Psoas muscle (tissue), 8 donors: Measurements from ENCODE around the gene DOCK1. TPM values are rescaled to one million over a fixed set of nuclear protein-coding genes. Genes with fewer than 3 reads are reported as not detected.

ENCODE experiments used
- ATAC-seq, 4 donors: fragments of 200-7000 bp; cut with Tn5 transposase; one replicate each; pipeline ENCODE4 v1.9.1; 2020; ENCODE audit warnings: moderate library complexity in 3 of 4, mild to moderate bottlenecking in 2 of 4
- DNase-seq, 2 donors: peaks; one replicate each; pipeline ENCODE4 v3.0.0-alpha.2; 2020
- H3K27ac ChIP-seq: fragments of 200-600 bp; one replicate; pipeline ENCODE4 v1.8.0; 2022
- H3K27me3 ChIP-seq, 3 donors: fragments of 200-600 bp in 1 of 3; one replicate each; pipeline versions ENCODE4 v1.6.1 to v1.8.0; 2013 to 2022; ENCODE audit warnings: low read length in 2 of 3, mild to moderate bottlenecking in 2 of 3, moderate library complexity in 1 of 3; ENCODE audit not compliant: insufficient read depth in 3 of 3
- H3K36me3 ChIP-seq, 2 donors: fragments of 200-600 bp in 1 of 2; one replicate each; pipeline versions ENCODE4 v1.6.1 to v1.8.0; 2013 to 2022; ENCODE audit warnings: low read depth in 1 of 2, mild to moderate bottlenecking in 1 of 2, moderate library complexity in 1 of 2; ENCODE audit not compliant: insufficient read depth in 1 of 2
- H3K4me1 ChIP-seq: fragments of 200-600 bp; one replicate; pipeline ENCODE4 v1.8.0; 2022
- H3K4me3 ChIP-seq: fragments of 200-600 bp; one replicate; pipeline ENCODE4 v1.8.0; 2022; ENCODE audit warnings: mild to moderate bottlenecking
- H3K9me3 ChIP-seq: fragments of 200-600 bp; one replicate; pipeline ENCODE4 v1.8.0; 2022
- CTCF ChIP-seq: fragments of 200-600 bp; IDR thresholded peaks from one replicate; pipeline ENCODE4 v1.8.0; 2022; ENCODE audit warnings: antibody characterized with exemption
- WGBS, 3 donors: extraction: QIAGEN DNeasy Blood & Tissue Kit; methylation state at CpG; one replicate each; pipeline versions ENCODE4 v1.1.6 to v1.1.7; 2013; 5-methylcytosine and 5-hydroxymethylcytosine counted together
- intact Hi-C, 2 donors: fragments of 100-400 bp; cut with DNase I; formaldehyde crosslinking; loops; one replicate each; pipeline versions ENCODE4 v1.11.0 to v1.14.2; 2022
- polyA plus RNA-seq, 3 donors: library from polyadenylated mRNA; stranded (reverse); fragments of 200-250 nt; gene quantifications; one replicate each; pipeline ENCODE4 v1.2.3, GENCODE V29; 2013
- total RNA-seq, 4 donors: library from RNA; stranded (reverse); fragmentation: NEBNext Ultra II Directional in 2 of 4; extraction: Animal tissue kit (Norgen Biotek cat#: 25700) in 2 of 4; gene quantifications; one replicate each; pipeline versions ENCODE4 v1.2.1 to v1.2.4, GENCODE V29; 2021 to 2023
- donor health status: healthy with polysubstance abuse.
- donor health status: DM: no; HTN: no; CAD: no; lungs with moderate emphysema.
- donor health status: Bipolar disorder and iron deficiency.
- donor health status: healthy.
- donor health status: DM: yes; HTN: yes; CAD: no.
- donor health status: DM: no; HTN: no; CAD: no.
- donor health status: DM: no; HTN: no; CAD: no.
- donor health status: DM: yes; HTN: yes; CAD: no.

The DOCK1 gene
- total and polyA plus RNA-seq, 7 donors, result 2.1 to 11.3 (median 5.4) TPM

GRCh38 chr10:127243490-127244272 is 338.5 kb downstream of the DOCK1 start:
- 43 to 76% (median 43%) methylated on average over 4 of the region's 4 CpGs for WGBS, 3 donors
- intact Hi-C loops, result no loop called here
- Histone ChIP-seq H3K27ac (no peak overlapping the region), H3K9me3 (no peaks in the 10 kb centered on the region), H3K36me3 (no peaks in the 10 kb centered on the region), H3K4me3 (no peak overlapping the region), H3K27me3 (no peaks in the 10 kb centered on the region), H3K4me1 (no peaks in the 10 kb centered on the region)
- DNase-seq, result no peak
- ATAC-seq, result no peak
- no peak for TF ChIP-seq CTCF

GRCh38 chr10:127245456-127245855 is 340.2 kb downstream of the DOCK1 start:
- no peak for TF ChIP-seq CTCF
- intact Hi-C loops, result no loop called here
- Histone ChIP-seq H3K27ac (no peak overlapping the region), H3K36me3 (no peaks in the 10 kb centered on the region), H3K9me3 (no peaks in the 10 kb centered on the region), H3K4me1 (no peaks in the 10 kb centered on the region), H3K4me3 (no peak overlapping the region), H3K27me3 (no peaks in the 10 kb centered on the region)
- 78 to 88% (median 79%) methylated on average over 10 of the region's 10 CpGs for WGBS, 3 donors
- no peak for DNase-seq
- no peak for ATAC-seq

- Histone ChIP-seq H3K36me3 (no peaks in the 10 kb centered on the region), H3K27me3 (no peaks in the 10 kb centered on the region), H3K27ac (no peak overlapping the region), H3K4me3 (no peak overlapping the region), H3K4me1 (no peaks in the 10 kb centered on the region), H3K9me3 (no peaks in the 10 kb centered on the region)
- DNase-seq (no peak), ATAC-seq (no peak)
- intact Hi-C loops, result no loop called here
- 83 to 88% (median 84%) methylated on average over 5 of the region's 5 CpGs for WGBS, 3 donors
- TF ChIP-seq CTCF, result no peak
Observed at GRCh38 chr10:127250031-127250430, 344.8 kb downstream of the DOCK1 start.

GRCh38 chr10:127252818-127253217 is 347.6 kb downstream of the DOCK1 start:
- Histone ChIP-seq H3K4me1 (no peaks in the 10 kb centered on the region), H3K27ac (no peak overlapping the region), H3K4me3 (no peak overlapping the region), H3K36me3 (no peaks in the 10 kb centered on the region), H3K9me3 (no peaks in the 10 kb centered on the region), H3K27me3 (no peaks in the 10 kb centered on the region)
- no peak for ATAC-seq
- WGBS, 3 donors, result 96 to 97% (median 97%) methylated on average over 6 of the region's 6 CpGs
- intact Hi-C loops, result no loop called here
- DNase-seq, result no peak
- no peak for TF ChIP-seq CTCF

- no peak for DNase-seq
- intact Hi-C loops, result no loop called here
- no peaks in the 10 kb centered on the region for H3K4me1 ChIP-seq
- no peaks in the 10 kb centered on the region for H3K9me3 ChIP-seq
- no peaks in the 10 kb centered on the region for H3K36me3 ChIP-seq
- H3K27ac ChIP-seq, result no peak overlapping the region
- no peak overlapping the region for H3K4me3 ChIP-seq
- ATAC-seq, result no peak
- no peak for TF ChIP-seq CTCF
- WGBS, 3 donors, result 26 to 73% (median 58%) methylated on average over 3 of the region's 3 CpGs
- H3K27me3 ChIP-seq, result no peaks in the 10 kb centered on the region
Observed at GRCh38 chr10:127254276-127254675, 349.0 kb downstream of the DOCK1 start.
